GM23248 (cell line): ENCODE measurements around the gene DENND1A. TPM values are rescaled to one million over a fixed set of nuclear protein-coding genes. Genes with fewer than 3 reads are reported as not detected.

Experiments used
- DNase-seq: peaks from one replicate; pipeline ENCODE4 v3.0.0-alpha.2; 2015
- H2AFZ ChIP-seq: fragments of 200-600 bp; sonication (generic); 2 replicates; pipeline ENCODE4 v1.6.1; 2016; ENCODE audit warnings: antibody characterized with exemption
- H3F3A ChIP-seq: fragments of 200-600 bp; sonication (generic); 2 replicates; pipeline ENCODE4 v1.6.1; 2016; ENCODE audit warnings: mild to moderate bottlenecking, antibody characterized with exemption, mixed run types; ENCODE audit not compliant: insufficient read depth
- H3K27ac ChIP-seq: fragments of 200-600 bp; sonication (generic); 2 replicates; pipeline ENCODE4 v1.5.1; 2016; ENCODE audit warnings: mild to moderate bottlenecking
- H3K27me3 ChIP-seq: fragments of 200-600 bp; sonication (generic); replicated peaks from 2 replicates; pipeline ENCODE4 v1.6.1; 2016; ENCODE audit warnings: mild to moderate bottlenecking; ENCODE audit not compliant: insufficient read depth
- H3K36me3 ChIP-seq: fragments of 200-600 bp; sonication (generic); 2 replicates; pipeline ENCODE4 v1.6.1; 2016; ENCODE audit warnings: low read depth, mild to moderate bottlenecking
- H3K4me1 ChIP-seq: fragments of 200-600 bp; sonication (generic); 2 replicates; pipeline ENCODE4 v1.6.1; 2016; ENCODE audit warnings: mild to moderate bottlenecking; ENCODE audit not compliant: insufficient read depth
- H3K4me2 ChIP-seq: fragments of 200-600 bp; sonication (generic); one replicate; pipeline ENCODE4 v1.6.1; 2016; ENCODE audit warnings: mild to moderate bottlenecking; ENCODE audit not compliant: unreplicated experiment
- H3K4me3 ChIP-seq: fragments of 200-600 bp; sonication (generic); 2 replicates; pipeline ENCODE4 v1.5.1; 2016; ENCODE audit warnings: mild to moderate bottlenecking
- H3K79me2 ChIP-seq: fragments of 200-600 bp; sonication (generic); 2 replicates; pipeline ENCODE4 v1.6.1; 2016; ENCODE audit warnings: mild to moderate bottlenecking; ENCODE audit not compliant: insufficient read depth
- H3K9ac ChIP-seq: fragments of 200-600 bp; sonication (generic); 2 replicates; pipeline ENCODE4 v1.6.1; 2016; ENCODE audit warnings: mild to moderate bottlenecking
- H3K9me2 ChIP-seq: fragments of 200-600 bp; sonication (generic); 2 replicates; pipeline ENCODE4 v1.6.1; 2016; ENCODE audit warnings: mixed run types, mild to moderate bottlenecking, moderate library complexity; ENCODE audit not compliant: insufficient read depth
- H3K9me3 ChIP-seq: fragments of 200-600 bp; sonication (generic); one replicate; pipeline ENCODE4 v1.6.1; 2017; ENCODE audit warnings: low read depth
- H4K20me1 ChIP-seq: fragments of 200-600 bp; sonication (generic); 2 replicates; pipeline ENCODE4 v1.6.0; 2016; ENCODE audit not compliant: insufficient read depth
- EZH2 ChIP-seq: fragments of 200-600 bp; sonication (generic); IDR thresholded peaks from 2 replicates; pipeline ENCODE4 v1.6.1; 2018; ENCODE audit warnings: antibody characterized with exemption, mild to moderate bottlenecking; ENCODE audit not compliant: insufficient read depth, poor library complexity, severe bottlenecking
- EZH2phosphoT487 ChIP-seq: fragments of 200-600 bp; sonication (generic); IDR thresholded peaks from 2 replicates; pipeline ENCODE4 v1.6.1; 2018; ENCODE audit warnings: antibody characterized with exemption, moderate library complexity, mild to moderate bottlenecking, low read depth; ENCODE audit not compliant: insufficient read depth
- WGBS, 2 experiments: methylation state at CpG; one replicate each; pipeline ENCODE4 v1.1.6; 2015 to 2017; ENCODE audit warnings: low lambda C conversion rate in 2 of 2, low coverage in 1 of 2; ENCODE audit errors: missing lambda C conversion rate in 2 of 2; 5-methylcytosine and 5-hydroxymethylcytosine counted together
- in situ Hi-C: fragments of 300-500 bp; cut with MboI; formaldehyde crosslinking; loops from 2 replicates; pipeline ENCODE4 v1.15.0; 2020
- polyA plus RNA-seq: library from polyadenylated mRNA; unstranded; fragments of >200 nt; fragmentation: Nextera tagmentation; extraction: Ambion mirVana; gene quantifications from 2 replicates; pipeline ENCODE4 v1.2.1, GENCODE V29; 2016
- total RNA-seq: library from RNA; depleted of rRNA; stranded (reverse); fragments of >200 nt; shearing (Covaris generic); gene quantifications from 2 replicates; pipeline ENCODE4 v1.2.3, GENCODE V29; 2014

DENND1A gene
- total and polyA plus RNA-seq, 2 experiments from 2014 or later: 13.2 to 16.4 TPM

DNA sequence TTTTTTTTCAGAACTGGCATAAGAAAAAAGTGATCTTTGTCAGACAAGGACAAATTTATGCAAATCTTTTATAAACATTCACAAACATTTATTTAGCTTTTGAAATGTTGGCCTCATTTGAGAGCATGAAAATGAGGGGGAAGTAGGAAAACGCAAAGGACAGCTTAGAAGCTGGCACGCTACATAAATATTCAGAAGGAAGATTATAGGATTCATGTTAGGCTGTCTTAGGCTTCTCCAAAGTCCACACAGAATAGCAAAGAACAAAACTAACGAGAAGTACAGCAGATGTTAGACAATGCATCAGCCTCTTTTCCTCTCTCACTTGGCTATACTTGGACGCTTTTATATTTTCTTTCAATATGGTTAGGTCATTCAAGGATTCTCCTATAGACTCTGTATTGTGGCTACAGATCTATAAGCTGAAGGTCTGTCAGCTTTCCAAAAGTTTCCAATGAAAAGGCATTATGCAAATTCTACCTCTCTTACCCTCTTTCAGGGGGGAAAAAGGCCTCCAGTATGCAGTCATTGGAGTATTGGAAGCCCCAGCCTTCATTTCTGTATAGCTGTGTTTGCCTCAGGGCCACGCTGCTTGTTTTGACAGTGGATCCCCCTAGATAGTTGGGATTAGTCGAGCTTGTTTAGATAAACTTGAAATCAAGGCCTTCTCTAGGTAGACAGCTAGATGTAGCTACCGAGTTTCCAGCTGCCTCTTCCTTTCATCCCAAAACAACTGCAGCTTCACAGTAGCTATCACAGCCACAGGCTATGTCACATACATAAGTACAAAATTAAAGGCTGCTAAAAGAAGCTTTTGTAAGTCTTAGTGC is 153.0 kb downstream of the DENND1A start:
- Histone ChIP-seq H3K79me2 (no peaks in the 10 kb centered on the region), H3K36me3 (no peaks in the 10 kb centered on the region), H3K9ac (no peak overlapping the region), H3K4me3 (no peak overlapping the region), H3K4me2 (no peak overlapping the region), H3F3A (no peaks in the 10 kb centered on the region), H3K9me2 (no peaks in the 10 kb centered on the region), H3K27me3 (no peaks in the 10 kb centered on the region), H3K27ac (no peak overlapping the region), H4K20me1 (no peaks in the 10 kb centered on the region), H2AFZ (no peak overlapping the region), H3K9me3 (no peaks in the 10 kb centered on the region), H3K4me1 (peaks cover 7% of the 10 kb centered on the region; the same call in 1 of the 2 replicates)
- no peak for TF ChIP-seq EZH2
- no peak for TF ChIP-seq EZH2phosphoT487
- WGBS, 2 experiments: 86 to 87% methylated on average over 7 of the region's 7 CpGs
- DNase-seq: no peak
- in situ Hi-C loops: no loop called here

DNA sequence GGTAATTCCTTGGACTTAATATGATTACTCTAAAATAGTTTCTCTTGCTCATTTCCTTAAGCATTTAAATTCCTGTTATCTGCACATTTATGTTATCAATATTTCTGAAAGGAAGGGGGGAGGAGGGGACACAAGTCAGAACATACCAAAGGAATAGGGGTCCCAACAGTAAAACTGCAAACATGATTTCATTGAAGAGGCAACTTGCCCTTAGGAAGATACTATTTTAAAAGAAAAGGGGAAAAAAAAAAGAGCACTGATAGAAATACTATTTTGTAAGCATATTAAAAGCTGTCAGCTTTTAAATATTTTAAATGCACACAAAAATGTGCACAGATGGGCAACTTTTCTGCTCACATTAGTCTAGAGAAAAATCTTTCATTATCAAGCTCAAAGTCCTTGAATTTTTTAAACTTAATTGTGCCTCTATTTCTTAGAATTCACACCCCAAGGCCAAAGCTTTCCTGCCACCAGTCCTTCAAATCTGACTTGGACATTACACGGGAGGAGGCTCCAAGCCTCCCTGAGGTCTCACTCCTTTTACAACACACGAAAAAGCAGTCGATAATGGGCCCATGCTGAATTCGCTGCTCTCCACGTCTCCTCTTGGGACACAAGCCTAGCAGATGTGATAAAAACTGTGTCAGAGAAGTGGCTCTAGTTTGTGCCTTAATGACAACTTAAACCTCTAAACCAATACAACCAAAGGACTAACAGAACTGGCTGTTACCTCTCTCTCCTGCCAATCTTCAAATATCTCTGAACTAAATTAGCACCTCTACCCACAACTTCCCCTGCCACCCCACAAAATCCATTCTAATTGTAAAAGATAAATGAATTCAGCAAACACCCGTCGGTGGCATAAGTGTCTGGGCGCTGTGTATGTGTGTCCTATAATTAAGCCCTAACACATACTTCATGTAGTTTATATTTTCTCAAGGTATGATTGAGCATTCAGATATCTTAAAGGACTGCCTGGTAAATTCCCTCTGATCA is 154.3 kb downstream of the DENND1A start:
- TF ChIP-seq EZH2phosphoT487 (no peak), EZH2 (no peak)
- Histone ChIP-seq H3K9me3 (no peaks in the 10 kb centered on the region), H3K4me2 (no peak overlapping the region), H3K4me3 (no peak overlapping the region), H3K9ac (no peak overlapping the region), H4K20me1 (no peaks in the 10 kb centered on the region), H3K79me2 (no peaks in the 10 kb centered on the region), H3F3A (no peaks in the 10 kb centered on the region), H2AFZ (no peak overlapping the region), H3K27me3 (no peaks in the 10 kb centered on the region), H3K9me2 (no peaks in the 10 kb centered on the region), H3K36me3 (no peaks in the 10 kb centered on the region), H3K4me1 (peaks cover 8% of the 10 kb centered on the region; the same call in 1 of the 2 replicates), H3K27ac (no peak overlapping the region)
- in situ Hi-C loops: no loop called here
- 92 to 95% methylated on average over 8 of the region's 8 CpGs for WGBS, 2 experiments
- no peak for DNase-seq

DNA sequence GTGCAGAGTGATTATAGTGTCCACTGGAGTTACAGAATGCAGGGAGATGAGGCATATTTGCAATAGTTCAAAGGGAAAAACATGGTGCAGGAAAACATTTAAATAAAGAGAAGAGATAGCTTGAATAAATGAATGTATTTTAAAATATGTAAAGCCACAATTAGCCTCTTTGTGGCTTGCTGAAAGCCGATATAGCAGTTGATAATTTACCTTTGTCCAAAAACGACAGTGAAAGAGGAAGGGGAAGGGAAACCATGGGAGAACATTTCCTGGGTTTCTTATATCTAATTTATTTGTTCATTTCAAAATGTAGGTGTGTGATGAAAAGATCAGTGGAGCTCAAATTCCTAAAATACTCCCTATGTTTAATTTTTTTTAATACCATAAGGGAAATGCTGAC is 156.1 kb downstream of the DENND1A start:
- H3K9me3 ChIP-seq: no peaks in the 10 kb centered on the region
- no peak overlapping the region for H3K4me3 ChIP-seq
- no peak overlapping the region for H3K27ac ChIP-seq
- H3F3A ChIP-seq: no peaks in the 10 kb centered on the region
- in situ Hi-C loops: no loop called here
- H3K9ac ChIP-seq: no peak overlapping the region
- no peak for DNase-seq
- no peaks in the 10 kb centered on the region for H3K9me2 ChIP-seq
- H3K79me2 ChIP-seq: no peaks in the 10 kb centered on the region
- TF ChIP-seq EZH2: no peak
- 89 to 93% methylated on average over 2 of the region's 2 CpGs for WGBS, 2 experiments
- H3K4me2 ChIP-seq: no peak overlapping the region
- no peak overlapping the region for H2AFZ ChIP-seq
- peaks cover 8% of the 10 kb centered on the region; the same call in 1 of the 2 replicates for H3K4me1 ChIP-seq
- no peaks in the 10 kb centered on the region for H3K36me3 ChIP-seq
- H4K20me1 ChIP-seq: no peaks in the 10 kb centered on the region
- H3K27me3 ChIP-seq: no peaks in the 10 kb centered on the region

- WGBS, 2 experiments: 86 to 96% methylated on average over 1 of the region's 1 CpG
- Histone ChIP-seq H2AFZ (no peak overlapping the region), H3K9ac (no peak overlapping the region), H3K4me3 (no peak overlapping the region), H3K9me3 (no peaks in the 10 kb centered on the region), H3F3A (no peaks in the 10 kb centered on the region), H3K36me3 (no peaks in the 10 kb centered on the region), H3K27ac (no peak overlapping the region), H4K20me1 (no peaks in the 10 kb centered on the region), H3K4me1 (peaks cover 8% of the 10 kb centered on the region; the same call in 1 of the 2 replicates), H3K79me2 (no peaks in the 10 kb centered on the region), H3K27me3 (no peaks in the 10 kb centered on the region), H3K4me2 (no peak overlapping the region), H3K9me2 (no peaks in the 10 kb centered on the region)
- DNase-seq: no peak
- no peak for TF ChIP-seq EZH2
- no peak for TF ChIP-seq EZH2phosphoT487
- in situ Hi-C loops: no loop called here
These were observed 157.0 kb downstream of the DENND1A start for GRCh38 chr9:123772967-123773366.
